Astrocyte of the hippocampus (primary cell): ENCODE measurements around the gene ST13.
"Not testable (repeated sequence)": the region's sequence is repeated elsewhere in the genome, so short reads cannot be mapped to it uniquely, and the experiment has no call there.

Experiments
- DNase-seq: peaks from one replicate; pipeline ENCODE4 v3.0.0; 2011; ENCODE audit warnings: low read depth, low spot score

The ST13 gene

DNA sequence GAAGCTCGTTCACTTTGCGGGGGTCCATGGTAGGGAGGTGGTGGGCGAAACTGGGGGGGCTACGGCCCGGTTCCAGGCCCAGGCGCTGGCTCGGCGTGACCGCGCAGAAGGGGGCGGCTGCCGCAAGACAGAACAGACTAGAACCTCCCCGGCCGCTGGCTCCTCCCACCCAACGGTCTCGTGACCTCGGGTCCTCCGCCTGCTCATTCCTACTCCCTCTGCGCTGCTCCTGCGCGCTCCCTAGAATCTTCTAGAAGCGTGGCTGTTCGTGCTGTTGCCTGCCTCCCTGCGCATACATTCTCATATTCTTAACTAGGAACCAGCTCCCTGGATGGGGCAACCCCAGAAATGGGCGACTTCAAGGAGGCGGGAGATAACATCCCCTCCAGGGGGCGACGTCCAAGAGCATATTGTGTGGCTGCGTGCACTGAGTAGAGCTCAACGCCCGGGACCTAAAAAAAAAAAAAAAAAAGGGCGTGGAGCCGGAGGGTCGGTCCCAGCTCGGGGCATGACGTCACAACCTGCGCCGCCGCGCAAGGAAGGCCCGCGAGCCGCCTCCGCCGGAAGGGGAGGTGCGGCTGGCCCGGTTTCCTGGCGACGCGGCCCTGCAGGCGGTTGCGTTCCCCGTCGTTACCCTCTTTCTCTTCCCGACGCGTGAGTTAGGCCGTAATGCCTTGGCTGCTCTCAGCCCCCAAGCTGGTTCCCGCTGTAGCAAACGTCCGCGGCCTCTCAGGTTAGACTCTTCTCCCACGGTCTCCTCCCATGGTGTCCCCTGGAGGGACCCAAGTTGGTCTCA lies at the start of gene ST13, which contains the start of gene XPNPEP3:
Gene ST13, minus strand, starts transcription at position 127 of the 796 bp plus-strand sequence. Its CDS starts 99 bp downstream, at position 28.
Gene XPNPEP3, plus strand, starts transcription at position 636 of the 796 bp plus-strand sequence. Its CDS starts 34 bp downstream, at position 670.
- peak; percentile 99 for DNase-seq

DNA sequence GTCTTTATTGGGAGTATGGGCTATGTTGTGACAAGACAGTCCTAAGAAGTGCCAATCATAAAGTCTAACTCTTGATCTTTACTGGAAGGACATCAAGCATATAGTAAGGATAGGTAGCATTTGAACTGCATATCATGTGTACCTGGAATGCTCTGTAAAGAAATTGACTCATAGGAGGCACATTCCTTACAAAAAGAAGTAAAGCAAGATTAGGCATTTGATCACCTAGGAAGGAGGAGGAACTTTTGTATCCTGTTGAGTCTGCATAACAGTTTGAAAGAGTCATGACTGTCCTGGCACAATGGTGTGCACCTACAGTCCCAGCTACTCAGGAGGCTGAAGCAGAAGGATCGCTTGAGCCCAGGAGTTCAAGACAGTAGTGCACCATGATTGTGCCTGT lies 47.7 kb upstream of the ST13 start:
- DNase-seq: no peak

DNA sequence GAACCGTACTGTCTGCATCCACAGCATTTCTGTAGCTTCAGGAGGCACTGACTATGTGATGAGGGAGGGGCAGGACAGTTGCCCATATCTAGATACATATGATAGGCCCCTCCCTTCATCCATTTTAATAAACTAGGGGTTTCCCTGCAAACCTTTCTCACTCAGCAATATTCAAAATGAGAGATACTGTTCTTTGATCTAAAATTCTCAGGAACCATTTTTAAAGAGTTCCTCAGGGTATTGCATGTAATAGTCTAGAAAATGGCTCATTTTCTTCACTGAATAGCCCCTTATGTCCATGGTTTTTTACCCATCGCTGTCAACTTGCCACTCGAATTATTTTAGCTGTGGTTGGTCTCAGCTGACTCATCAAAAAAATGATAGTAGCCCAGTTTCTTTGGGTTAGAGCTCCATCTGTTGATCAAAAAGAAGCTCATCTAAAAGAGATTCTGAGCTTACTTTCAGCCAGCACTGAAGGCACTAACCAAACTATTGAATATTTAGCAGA lies 42.5 kb upstream of the ST13 start:
- DNase-seq: peak; percentile 73

- no peak for DNase-seq
Observed at GRCh38 chr22:40894417-40894816, 38.0 kb upstream of the ST13 start.

GRCh38 chr22:40890881-40891280 lies 34.4 kb upstream of the ST13 start:
- DNase-seq: no peak

DNA sequence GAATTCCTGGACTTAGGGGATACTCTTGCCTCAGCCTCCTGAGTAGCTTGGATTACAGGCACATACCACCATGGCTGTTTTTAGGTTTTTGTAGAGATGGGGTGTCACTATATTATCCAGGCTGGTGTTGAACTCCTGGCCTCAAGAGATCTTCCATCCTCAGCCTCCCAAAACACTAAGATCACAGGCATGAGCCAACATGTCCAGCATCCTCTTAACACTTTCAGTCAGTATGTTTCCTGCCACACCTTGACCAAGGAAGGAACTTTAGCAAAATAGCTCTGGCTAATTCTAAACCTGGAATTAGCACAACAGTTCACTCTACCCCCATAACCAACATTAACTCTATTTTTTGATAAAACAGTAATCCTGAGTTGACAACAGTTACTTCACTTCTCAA lies 32.7 kb upstream of the ST13 start:
- DNase-seq: no peak

GRCh38 chr22:40878922-40879321 lies 22.5 kb upstream of the ST13 start:
- DNase-seq: no peak

GRCh38 chr22:40877488-40877887 lies 21.0 kb upstream of the ST13 start:
- DNase-seq: no peak

GRCh38 chr22:40876907-40877306 lies 20.5 kb upstream of the ST13 start:
- no peak for DNase-seq

DNA sequence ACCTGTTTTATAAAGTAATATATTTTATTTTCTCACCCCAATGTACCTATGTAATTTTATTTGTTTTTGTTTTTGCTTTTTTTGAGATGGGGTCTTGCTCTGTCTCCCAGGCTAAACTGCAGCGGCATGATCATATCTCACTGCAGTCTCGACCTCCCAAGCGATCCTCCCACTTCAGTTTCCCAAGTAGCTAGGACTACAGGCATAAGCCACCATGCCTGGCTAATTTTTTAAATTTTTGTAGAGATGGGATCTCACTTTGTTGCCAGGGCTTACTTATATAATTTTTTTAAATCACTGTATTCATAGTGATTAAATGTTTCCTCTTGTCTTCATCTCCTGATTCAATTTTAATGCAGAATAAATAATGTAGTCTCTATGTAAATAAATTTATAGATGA lies 18.7 kb upstream of the ST13 start:
- no peak for DNase-seq

- DNase-seq: no peak
Observed at GRCh38 chr22:40874016-40874415, 17.6 kb upstream of the ST13 start.

DNA sequence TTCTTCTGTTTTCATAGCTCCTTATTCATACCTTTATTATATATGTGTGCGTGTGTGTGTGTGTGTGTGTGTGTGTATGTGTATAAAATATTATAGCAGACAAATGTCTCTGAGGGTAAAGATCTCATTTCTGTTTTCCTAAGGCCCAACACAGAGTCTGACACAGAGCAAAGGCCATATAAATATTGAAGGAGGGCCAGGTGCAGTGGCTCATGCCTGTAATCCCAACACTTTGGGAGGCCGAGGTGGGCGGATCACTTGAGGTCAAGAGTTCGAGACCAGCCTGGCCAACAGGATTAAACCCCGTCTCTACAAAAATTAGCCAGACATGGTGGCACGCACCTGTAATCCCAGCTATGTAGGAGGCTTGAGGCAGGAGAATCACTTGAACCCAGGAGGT lies 11.9 kb upstream of the ST13 start:
- not testable (repeated sequence) for DNase-seq

DNA sequence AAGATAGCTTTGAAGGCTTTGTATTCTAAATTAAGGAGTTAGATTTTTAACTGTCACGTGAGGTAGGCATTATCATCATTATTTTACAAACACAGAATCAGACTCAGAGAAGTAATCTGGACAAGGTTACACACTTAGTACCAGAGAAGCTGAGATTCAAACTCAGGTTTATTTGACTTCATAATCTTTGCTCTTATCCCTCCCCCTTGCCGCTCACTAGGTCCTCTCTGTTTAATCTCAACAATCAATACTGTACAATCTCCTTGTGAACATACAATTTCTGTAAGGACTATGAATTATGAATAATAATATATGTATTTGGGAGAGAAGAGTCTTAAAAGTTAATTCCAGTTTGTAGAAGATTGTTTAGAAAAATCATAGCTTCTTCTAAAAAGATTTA lies 10.7 kb upstream of the ST13 start:
- DNase-seq: no peak

GRCh38 chr22:40862537-40862936 lies 6.1 kb upstream of the ST13 start:
- DNase-seq: no peak

- DNase-seq: no peak
Observed at GRCh38 chr22:40862013-40862412, 5.6 kb upstream of the ST13 start, which contains the start of gene DNAJB7. Gene DNAJB7, minus strand, starts transcription at chr22:40862113. Its CDS starts 119 bp downstream, at chr22:40861994.

GRCh38 chr22:40857309-40857855 lies 943 bp upstream of the ST13 start:
- DNase-seq: no peak

DNA sequence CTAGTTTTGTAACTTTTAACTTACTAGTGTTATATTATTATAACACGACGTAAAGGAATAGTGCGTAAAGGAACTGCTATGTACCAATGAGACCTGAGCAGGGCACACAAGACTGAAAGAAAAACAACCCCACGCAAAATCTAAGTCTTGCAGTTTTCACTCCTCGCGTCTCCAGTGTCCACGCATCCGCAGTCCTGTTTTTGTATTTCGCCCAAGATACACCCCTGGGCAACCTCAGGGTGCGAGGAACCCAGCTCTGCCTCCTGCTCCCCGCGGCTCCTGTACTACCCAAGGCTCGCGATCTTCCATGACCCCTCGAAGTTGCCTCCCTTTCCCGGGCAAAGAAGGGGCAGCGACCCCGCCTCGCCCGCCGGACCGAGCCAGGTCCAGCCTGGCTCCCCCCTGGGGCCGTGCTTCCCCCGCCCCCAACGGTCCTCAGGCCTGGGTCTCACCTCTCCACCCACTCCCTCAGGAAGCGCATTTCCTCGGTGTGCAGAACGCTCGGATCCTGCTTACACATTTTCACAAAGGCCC lies 393 bp downstream of the ST13 start:
- peak; percentile 54 for DNase-seq

GRCh38 chr22:40855071-40855978 lies 1.1 kb downstream of the ST13 start:
- no peak for DNase-seq

DNA sequence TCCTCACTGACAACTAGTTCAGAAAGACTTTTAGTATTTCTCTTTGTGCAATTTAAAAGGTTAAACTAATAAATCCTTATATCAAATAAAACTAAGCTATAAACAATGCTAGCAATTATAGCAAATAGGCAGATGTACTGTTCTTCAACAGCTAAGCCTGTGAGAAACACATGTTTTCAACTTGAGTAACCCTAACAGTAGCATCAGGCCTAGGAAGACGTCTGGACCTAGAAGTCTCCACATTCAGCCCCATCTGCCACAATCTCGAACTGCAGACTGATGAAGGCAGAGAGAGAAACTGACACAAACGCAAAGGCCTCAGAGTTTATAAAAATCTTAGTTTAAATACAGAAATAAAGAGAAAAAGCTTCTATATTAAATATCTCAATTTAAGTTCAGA lies 2.5 kb downstream of the ST13 start:
- no peak for DNase-seq

GRCh38 chr22:40853333-40853732 lies 3.1 kb downstream of the ST13 start:
- DNase-seq: no peak

DNA sequence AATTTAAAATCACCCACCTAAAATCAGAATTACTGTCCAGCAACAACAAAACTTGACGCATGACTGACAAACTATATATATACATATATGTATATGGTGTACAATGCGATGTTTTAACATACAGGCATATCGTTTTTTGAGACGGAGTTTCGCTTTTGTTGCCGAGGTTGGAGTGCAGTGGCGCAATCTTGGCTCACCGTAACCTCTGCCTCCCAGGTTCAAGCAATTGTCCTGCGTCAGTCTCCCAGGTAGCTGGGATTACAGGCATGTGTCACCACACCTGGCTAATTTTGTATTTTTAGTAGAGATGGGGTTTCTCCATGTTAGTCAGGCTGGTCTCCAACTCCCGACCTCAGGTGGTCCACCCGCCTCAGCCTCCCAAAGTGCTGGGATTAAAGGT lies 10.6 kb downstream of the ST13 start:
- DNase-seq: not testable (repeated sequence)

DNA sequence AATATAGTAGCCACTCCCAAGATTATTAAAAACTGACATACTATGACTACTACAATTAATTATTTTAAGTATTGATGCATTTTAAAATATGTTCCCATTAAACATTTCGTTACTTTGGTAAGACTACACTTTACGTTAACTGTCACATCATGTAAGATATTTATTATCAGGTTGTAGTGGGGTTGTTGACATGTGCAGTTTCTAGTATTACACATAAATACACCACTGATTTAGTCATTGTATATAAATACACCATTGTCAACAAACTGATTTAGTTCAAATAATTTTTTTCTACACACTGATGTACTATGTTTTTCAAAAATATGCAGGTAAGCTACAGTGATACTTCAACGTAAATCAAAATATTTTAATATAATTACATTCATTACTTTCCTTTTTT lies 11.5 kb downstream of the ST13 start:
- no peak for DNase-seq
